K562 (cell line): ENCODE data around the gene DNAJC13. TPM values are rescaled to one million over a fixed set of nuclear protein-coding genes. Genes with fewer than 3 reads are reported as not detected.

Experiments
- ATAC-seq: fragments of 200-7000 bp; cut with Tn5 transposase; 3 replicates; pipeline ENCODE4 v1.9.1; 2020; ENCODE audit warnings: moderate library complexity
- BruUV-seq: library from RNA; stranded (reverse); fragments of 400-500 nt; replicated peaks from 2 replicates; lab custom pipeline; 2021; lab: Mats Ljungman, UMichigan
- CTCF ChIA-PET: fragments of 300-600 bp; formaldehyde crosslinking; extraction: SDS; loops from one replicate; lab custom pipeline; 2021; ENCODE audit warnings: low intra/inter-chr PET ratio; lab: Yijun Ruan, JAX
- POLR2A ChIA-PET: fragments of 300-600, 350-650 bp; sonication (Branson Sonifier 250); formaldehyde crosslinking; extraction: SDS; loops from one replicate; lab custom pipeline; 2021; ENCODE audit warnings: antibody characterized with exemption, inconsistent platforms; lab: Yijun Ruan, JAX
- DNase-seq, 4 experiments: peaks; one replicate each; pipeline versions ENCODE4 v3.0.0 to v3.0.0-alpha.2; 2011 to 2018; ENCODE audit warnings: low spot score in 3 of 4, mixed read lengths in 3 of 4; ENCODE audit errors: extremely low read depth in 1 of 4
- FAIRE-seq: peaks from 2 replicates; lab custom pipeline; 2011; peaks lifted over from hg19 to GRCh38; lab: Jason Lieb, UNC
- H2AFZ ChIP-seq: 2 replicates; pipeline ENCODE4 v1.6.0; 2011; ENCODE audit warnings: low read depth, low read length, control low read depth, inconsistent platforms
- H3K27ac ChIP-seq: fragments of 200-600 bp; 3 replicates; pipeline ENCODE4 v1.8.0; 2011; ENCODE audit warnings: low read depth, mild to moderate bottlenecking, control low read depth, inconsistent platforms, low read length, moderate library complexity, mixed read lengths; ENCODE audit errors: extremely low read depth
- H3K27me3 ChIP-seq, 2 experiments: fragments of 300-600 bp in 1 of 2; 2 replicates in 1 of 2; 3 replicates in 1 of 2; pipeline versions ENCODE4 v1.6.0 to v1.8.0; 2011; ENCODE audit warnings: inconsistent platforms in 2 of 2, low read length in 2 of 2, mild to moderate bottlenecking in 1 of 2, mixed read lengths in 1 of 2, moderate library complexity in 1 of 2; ENCODE audit not compliant: control insufficient read depth in 2 of 2, insufficient read depth in 2 of 2
- H3K36me3 ChIP-seq: fragments of 300-600 bp; 3 replicates; pipeline ENCODE4 v1.8.0; 2011; ENCODE audit warnings: mild to moderate bottlenecking, low read length, inconsistent platforms; ENCODE audit not compliant: control insufficient read depth, insufficient read depth
- H3K4me1 ChIP-seq, 2 experiments: fragments of 200-600 bp in 1 of 2; replicated peaks in 1 of 2; 2 replicates in 1 of 2; 3 replicates in 1 of 2; pipeline versions ENCODE4 v1.5.1 to v1.8.0; 2011; ENCODE audit warnings: inconsistent platforms in 2 of 2, low read length in 2 of 2, mild to moderate bottlenecking in 1 of 2, mixed read lengths in 1 of 2, moderate library complexity in 1 of 2; ENCODE audit not compliant: control insufficient read depth in 2 of 2, insufficient read depth in 2 of 2
- H3K4me2 ChIP-seq: 2 replicates; pipeline ENCODE4 v1.6.1; 2011; ENCODE audit warnings: low read length, control low read depth, inconsistent platforms, mixed read lengths; ENCODE audit not compliant: insufficient read depth
- H3K4me3 ChIP-seq: fragments of 200-600 bp; sonication (generic), shearing (Covaris generic); 2 replicates; pipeline ENCODE4 v1.5.1; 2016; ENCODE audit warnings: control low read depth, inconsistent platforms
- H3K79me2 ChIP-seq: fragments of 200-600 bp; 3 replicates; pipeline ENCODE4 v1.8.0; 2011; ENCODE audit warnings: low read length, inconsistent platforms; ENCODE audit not compliant: control insufficient read depth, insufficient read depth
- H3K9ac ChIP-seq, 2 experiments: 2 replicates each; pipeline versions ENCODE4 v1.6.0 to v1.6.1; 2011; ENCODE audit warnings: low read depth in 2 of 2, low read length in 2 of 2, control low read depth in 1 of 2, inconsistent platforms in 1 of 2, mild to moderate bottlenecking in 1 of 2, mixed read lengths in 1 of 2; ENCODE audit not compliant: insufficient read depth in 1 of 2
- H3K9me1 ChIP-seq: one replicate; pipeline ENCODE4 v1.6.0; 2011; ENCODE audit warnings: inconsistent platforms, mild to moderate bottlenecking, low read length, moderate library complexity; ENCODE audit not compliant: control insufficient read depth, insufficient read depth
- H3K9me3 ChIP-seq: replicated peaks from 2 replicates; pipeline ENCODE4 v1.5.1; 2011; ENCODE audit warnings: low read depth, low read length, inconsistent platforms; ENCODE audit not compliant: control insufficient read depth, insufficient read depth
- H4K20me1 ChIP-seq: replicated peaks from 2 replicates; pipeline ENCODE4 v1.6.1; 2011; ENCODE audit warnings: low read length, inconsistent platforms, mixed read lengths; ENCODE audit not compliant: control insufficient read depth, insufficient read depth
- ELF1 ChIP-seq: fragments of 200-800 bp; sonication (Bioruptor generic); IDR thresholded peaks from 2 replicates; pipeline ENCODE4 v1.6.1; 2016; ENCODE audit warnings: missing genetic modification characterization, missing compliant biosample characterization
- ILF3 ChIP-seq: fragments of 450-650 bp; IDR thresholded peaks from 2 replicates; pipeline ENCODE4 v1.6.1; 2018; ENCODE audit warnings: antibody characterized with exemption, mild to moderate bottlenecking, moderate library complexity, borderline replicate concordance
- KLF1 ChIP-seq: fragments of 450-650 bp; IDR thresholded peaks from 2 replicates; pipeline ENCODE4 v1.6.1; 2016; ENCODE audit warnings: missing genetic modification characterization, missing compliant biosample characterization
- SPI1 ChIP-seq: IDR thresholded peaks from 2 replicates; pipeline ENCODE4 v1.6.1; 2011; ENCODE audit warnings: low read depth, low read length, control low read depth, borderline replicate concordance
- TCF7 ChIP-seq: sonication (generic); IDR thresholded peaks from 2 replicates; pipeline ENCODE4 v1.6.1; 2016; ENCODE audit warnings: antibody characterized with exemption, borderline replicate concordance
- TCF7L2 ChIP-seq: fragments of 150-350 bp; IDR thresholded peaks from 2 replicates; pipeline ENCODE4 v1.6.1; 2016; ENCODE audit warnings: low read depth, mild to moderate bottlenecking, low read length, moderate library complexity
- XRCC4 ChIP-seq: IDR thresholded peaks from one replicate; pipeline ENCODE4 v1.6.1; 2011; ENCODE audit not compliant: insufficient read depth, insufficient read length; ENCODE audit errors: extremely low read depth
- ZNF23 ChIP-seq: fragments of 250-450 bp; sonication (Bioruptor Pico); IDR thresholded peaks from 2 replicates; pipeline ENCODE4 v1.4.0; 2020; ENCODE audit warnings: mild to moderate bottlenecking
- ZNF431 ChIP-seq: sonication (generic); formaldehyde crosslinking; IDR thresholded peaks from 2 replicates; pipeline ENCODE4 v1.8.0; 2022; ENCODE audit warnings: mild to moderate bottlenecking, missing genetic modification reagents
- ZNF57 ChIP-seq: fragments of 450-650 bp; formaldehyde crosslinking; IDR thresholded peaks from 2 replicates; pipeline ENCODE4 v1.4.0; 2020; ENCODE audit warnings: mild to moderate bottlenecking, moderate library complexity
- ZNF655 ChIP-seq: fragments of 250-450 bp; sonication (Bioruptor Pico); IDR thresholded peaks from 2 replicates; pipeline ENCODE4 v1.5.0; 2021
- ZNF717 ChIP-seq: fragments of 250-450 bp; sonication (Bioruptor Pico); IDR thresholded peaks from 2 replicates; pipeline ENCODE4 v1.5.0; 2021
- WGBS: fragments of 100-300 bp; shearing (Covaris generic); methylation state at CpG from one replicate; pipeline ENCODE4 v1.1.6; 2016; ENCODE audit warnings: low coverage, mixed read lengths; ENCODE audit not compliant: insufficient coverage; ENCODE audit errors: missing lambda C conversion rate; 5-methylcytosine and 5-hydroxymethylcytosine counted together
- in situ Hi-C: fragments of 300-500 bp; cut with MboI; formaldehyde crosslinking; loops from 4 replicates; pipeline ENCODE4 v1.15.0; 2018; ENCODE audit warnings: inconsistent platforms, mixed read lengths
- intact Hi-C: fragments of 100-400 bp; cut with micrococcal nuclease; formaldehyde crosslinking; loops from 2 replicates; pipeline ENCODE4 v1.14.2; 2022
- polyA plus RNA-seq, 8 experiments: library from polyadenylated mRNA; depleted of rRNA in 4 of 8; stranded (reverse) in 5 of 8; unstranded in 3 of 8; fragments of >200 nt; fragmentation: Nextera tagmentation in 2 of 8; fragmentation: Illumina TruSeq in 1 of 8; extraction: Ambion mirVana in 2 of 8; extraction: Trizol in 1 of 8; gene quantifications; 2 replicates each; pipeline versions ENCODE4 v1.2.1 to v1.2.3, GENCODE V29; 2011 to 2014; ENCODE audit warnings: inconsistent platforms in 1 of 8, missing spikeins in 1 of 8
- total RNA-seq, 7 experiments: library from RNA; depleted of rRNA in 6 of 7; stranded (reverse); fragments of >200 nt in 6 of 7; fragmentation: Illumina TruSeq in 2 of 7; extraction: Trizol in 2 of 7; gene quantifications; 2 replicates each; pipeline versions ENCODE4 v1.2.1 to v1.2.3, GENCODE V29; 2011 to 2021; ENCODE audit warnings: low replicate concordance in 1 of 7
- TF ChIP-seq, protein P1 (sequence below): fragments of 250-450 bp; sonication (Bioruptor Pico); IDR thresholded peaks from 2 replicates; pipeline ENCODE4 v1.6.1; 2021; ENCODE audit warnings: mild to moderate bottlenecking

DNAJC13 gene
- total and polyA plus RNA-seq, 9 of the 15 experiments (the other 6 are each of a cell fraction or from before 2014, with no cell fraction given) = 2.9 to 17.1 (median 10.2) TPM

- 9% methylated on average over 4 of the region's 4 CpGs for WGBS
These were observed 1.6 kb downstream of the DNAJC13 start for GRCh38 chr3:132418916-132419315.

More at GRCh38 chr3:132418916-132419315, 1.6 kb downstream of the DNAJC13 start:
- ATAC-seq = no peak
- peaks cover 5 to 16% of the 10 kb centered on the region in 2 experiments; a peak in 3 of 5 replicates for H3K4me1 ChIP-seq
- CTCF ChIA-PET = no interaction called here
- H3K9me1 ChIP-seq = no peaks in the 10 kb centered on the region
- in situ Hi-C loops = no loop called here
- H3K4me2 ChIP-seq = peak overlapping the region; percentile 86
- POLR2A ChIA-PET = no interaction called here
- H4K20me1 ChIP-seq = no peaks in the 10 kb centered on the region
- no peak overlapping the region for H2AFZ ChIP-seq
- no TSS peak for BruUV-seq
- H3K4me3 ChIP-seq = peak overlapping the region; percentile 88; the same call in 1 of the 2 replicates
- TF ChIP-seq TCF7 = no peak
- TF ChIP-seq SPI1 = no peak
- TF ChIP-seq, protein P1, sequence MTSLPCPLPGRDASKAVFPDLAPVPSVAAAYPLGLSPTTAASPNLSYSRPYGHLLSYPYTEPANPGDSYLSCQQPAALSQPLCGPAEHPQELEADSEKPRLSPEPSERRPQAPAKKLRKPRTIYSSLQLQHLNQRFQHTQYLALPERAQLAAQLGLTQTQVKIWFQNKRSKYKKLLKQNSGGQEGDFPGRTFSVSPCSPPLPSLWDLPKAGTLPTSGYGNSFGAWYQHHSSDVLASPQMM (CRISPR knock-in tag) = no peak
- no peak for TF ChIP-seq XRCC4
- no peak for TF ChIP-seq ZNF431 (CRISPR knock-in tag)
- TF ChIP-seq ILF3 = no peak
- TF ChIP-seq ZNF717 = no peak
- no peak for TF ChIP-seq ELF1 (tag)
- no peak for TF ChIP-seq TCF7L2
- TF ChIP-seq ZNF23 (CRISPR knock-in tag) = no peak
- TF ChIP-seq KLF1 (tag) = no peak
- no peak for TF ChIP-seq ZNF57 (CRISPR knock-in tag)
- no peak for TF ChIP-seq ZNF655
- TF ChIP-seq, all 486 proteins: peak for 0
- Histone ChIP-seq H3K79me2 (peaks cover 30% of the 10 kb centered on the region), H3K9me3 (no peaks in the 10 kb centered on the region), H3K36me3 (peaks cover 4% of the 10 kb centered on the region; the same call in 1 of the 3 replicates), H3K27ac (no peak overlapping the region), H3K9ac (peak overlapping the region in 1 of 2 experiments; percentile 74; a peak in 3 of 4 replicates), H3K27me3 (no peaks in the 10 kb centered on the region)
- FAIRE-seq (no peak), DNase-seq (no peak)
- intact Hi-C loops = no loop called here
